ENCODE data around the gene DYNC2LI1.

Gene DYNC2LI1

GRCh38 chr2:43737855-43738254 lies 36.0 kb upstream of the DYNC2LI1 start:
- Histone ChIP-seq H3K9me3 (ENCODE audit: control insufficient read depth in 1 of 2, low read length in 2 of 2) (no peaks in the 10 kb centered on the region), H3K36me3 (ENCODE audit: control insufficient read depth in 1 of 2, insufficient read depth in 2 of 2, low read length in 2 of 2) (no peaks in the 10 kb centered on the region), H3K9ac (ENCODE audit: low read depth in 1 of 2, low read length in 2 of 2) (no peak overlapping the region), H3K27ac (ENCODE audit: low read depth, low read length) (no peak overlapping the region), H3K27me3 (ENCODE audit: control insufficient read depth in 1 of 2, insufficient read depth in 2 of 2, low read length in 2 of 2) (no peaks in the 10 kb centered on the region), H3K4me3 (ENCODE audit: low read depth in 1 of 2, low read length in 2 of 2) (no peak overlapping the region), H3K4me1 (ENCODE audit: control insufficient read depth in 1 of 2, insufficient read depth in 2 of 2, low read length in 2 of 2) (no peaks in the 10 kb centered on the region)

- Histone ChIP-seq H3K27me3 (ENCODE audit: control insufficient read depth in 1 of 2, insufficient read depth in 2 of 2, low read length in 2 of 2) (no peaks in the 10 kb centered on the region), H3K36me3 (ENCODE audit: control insufficient read depth in 1 of 2, insufficient read depth in 2 of 2, low read length in 2 of 2) (no peaks in the 10 kb centered on the region), H3K4me1 (ENCODE audit: control insufficient read depth in 1 of 2, insufficient read depth in 2 of 2, low read length in 2 of 2) (no peaks in the 10 kb centered on the region), H3K27ac (ENCODE audit: low read depth, low read length) (no peak overlapping the region), H3K9me3 (ENCODE audit: control insufficient read depth in 1 of 2, low read length in 2 of 2) (no peaks in the 10 kb centered on the region), H3K4me3 (ENCODE audit: low read depth in 1 of 2, low read length in 2 of 2) (no peak overlapping the region), H3K9ac (ENCODE audit: low read depth in 1 of 2, low read length in 2 of 2) (no peak overlapping the region)
These were observed 35.6 kb upstream of the DYNC2LI1 start for GRCh38 chr2:43738257-43738656.

- H3K9ac ChIP-seq (ENCODE audit: low read depth in 1 of 2, low read length in 2 of 2), result no peak overlapping the region
- no peak overlapping the region for H3K27ac ChIP-seq (ENCODE audit: low read depth, low read length)
- H3K9me3 ChIP-seq (ENCODE audit: control insufficient read depth in 1 of 2, low read length in 2 of 2), result no peaks in the 10 kb centered on the region
These were observed 30.1 kb upstream of the DYNC2LI1 start for GRCh38 chr2:43743706-43744105.

GRCh38 chr2:43745457-43745856 lies 28.4 kb upstream of the DYNC2LI1 start:
- Histone ChIP-seq H3K9ac (ENCODE audit: low read depth in 1 of 2, low read length in 2 of 2) (no peak overlapping the region), H3K27ac (ENCODE audit: low read depth, low read length) (no peak overlapping the region)

More at GRCh38 chr2:43743706-43744105, 30.1 kb upstream of the DYNC2LI1 start:
- Histone ChIP-seq H3K4me1 (ENCODE audit: control insufficient read depth in 1 of 2, insufficient read depth in 2 of 2, low read length in 2 of 2) (no peaks in the 10 kb centered on the region), H3K4me3 (ENCODE audit: low read depth in 1 of 2, low read length in 2 of 2) (no peak overlapping the region), H3K27me3 (ENCODE audit: control insufficient read depth in 1 of 2, insufficient read depth in 2 of 2, low read length in 2 of 2) (no peaks in the 10 kb centered on the region), H3K36me3 (ENCODE audit: control insufficient read depth in 1 of 2, insufficient read depth in 2 of 2, low read length in 2 of 2) (no peaks in the 10 kb centered on the region)

GRCh38 chr2:43748333-43748732 lies 25.5 kb upstream of the DYNC2LI1 start:
- Histone ChIP-seq H3K27ac (ENCODE audit: low read depth, low read length) (no peak overlapping the region), H3K9ac (ENCODE audit: low read depth in 1 of 2, low read length in 2 of 2) (no peak overlapping the region), H3K9me3 (ENCODE audit: control insufficient read depth in 1 of 2, low read length in 2 of 2) (no peaks in the 10 kb centered on the region), H3K4me3 (ENCODE audit: low read depth in 1 of 2, low read length in 2 of 2) (no peak overlapping the region), H3K4me1 (ENCODE audit: control insufficient read depth in 1 of 2, insufficient read depth in 2 of 2, low read length in 2 of 2) (no peaks in the 10 kb centered on the region), H3K36me3 (ENCODE audit: control insufficient read depth in 1 of 2, insufficient read depth in 2 of 2, low read length in 2 of 2) (no peaks in the 10 kb centered on the region), H3K27me3 (ENCODE audit: control insufficient read depth in 1 of 2, insufficient read depth in 2 of 2, low read length in 2 of 2) (no peaks in the 10 kb centered on the region)

More at GRCh38 chr2:43745457-43745856, 28.4 kb upstream of the DYNC2LI1 start:
- H3K9me3 ChIP-seq (ENCODE audit: control insufficient read depth in 1 of 2, low read length in 2 of 2), result no peaks in the 10 kb centered on the region
- H3K36me3 ChIP-seq (ENCODE audit: control insufficient read depth in 1 of 2, insufficient read depth in 2 of 2, low read length in 2 of 2), result no peaks in the 10 kb centered on the region
- H3K4me1 ChIP-seq (ENCODE audit: control insufficient read depth in 1 of 2, insufficient read depth in 2 of 2, low read length in 2 of 2), result no peaks in the 10 kb centered on the region
- no peak overlapping the region for H3K4me3 ChIP-seq (ENCODE audit: low read depth in 1 of 2, low read length in 2 of 2)
- H3K27me3 ChIP-seq (ENCODE audit: control insufficient read depth in 1 of 2, insufficient read depth in 2 of 2, low read length in 2 of 2), result no peaks in the 10 kb centered on the region

GRCh38 chr2:43749583-43749982 lies 24.3 kb upstream of the DYNC2LI1 start:
- Histone ChIP-seq H3K4me3 (ENCODE audit: low read depth in 1 of 2, low read length in 2 of 2) (no peak overlapping the region), H3K27ac (ENCODE audit: low read depth, low read length) (no peak overlapping the region), H3K9me3 (ENCODE audit: control insufficient read depth in 1 of 2, low read length in 2 of 2) (no peaks in the 10 kb centered on the region), H3K9ac (ENCODE audit: low read depth in 1 of 2, low read length in 2 of 2) (no peak overlapping the region), H3K27me3 (ENCODE audit: control insufficient read depth in 1 of 2, insufficient read depth in 2 of 2, low read length in 2 of 2) (no peaks in the 10 kb centered on the region), H3K4me1 (ENCODE audit: control insufficient read depth in 1 of 2, insufficient read depth in 2 of 2, low read length in 2 of 2) (no peaks in the 10 kb centered on the region), H3K36me3 (ENCODE audit: control insufficient read depth in 1 of 2, insufficient read depth in 2 of 2, low read length in 2 of 2) (no peaks in the 10 kb centered on the region)

GRCh38 chr2:43751476-43751990 lies 22.3 kb upstream of the DYNC2LI1 start:
- H3K9ac ChIP-seq (ENCODE audit: low read depth in 1 of 2, low read length in 2 of 2), result no peak overlapping the region
- no peaks in the 10 kb centered on the region for H3K9me3 ChIP-seq (ENCODE audit: control insufficient read depth in 1 of 2, low read length in 2 of 2)
- no peak overlapping the region for H3K27ac ChIP-seq (ENCODE audit: low read depth, low read length)
- H3K36me3 ChIP-seq (ENCODE audit: control insufficient read depth in 1 of 2, insufficient read depth in 2 of 2, low read length in 2 of 2), result no peaks in the 10 kb centered on the region
- H3K4me1 ChIP-seq (ENCODE audit: control insufficient read depth in 1 of 2, insufficient read depth in 2 of 2, low read length in 2 of 2), result no peaks in the 10 kb centered on the region
- H3K27me3 ChIP-seq (ENCODE audit: control insufficient read depth in 1 of 2, insufficient read depth in 2 of 2, low read length in 2 of 2), result no peaks in the 10 kb centered on the region
- H3K4me3 ChIP-seq (ENCODE audit: low read depth in 1 of 2, low read length in 2 of 2), result no peak overlapping the region

GRCh38 chr2:43752302-43752701 lies 21.5 kb upstream of the DYNC2LI1 start:
- Histone ChIP-seq H3K4me3 (ENCODE audit: low read depth in 1 of 2, low read length in 2 of 2) (no peak overlapping the region), H3K27ac (ENCODE audit: low read depth, low read length) (no peak overlapping the region), H3K9ac (ENCODE audit: low read depth in 1 of 2, low read length in 2 of 2) (no peak overlapping the region), H3K9me3 (ENCODE audit: control insufficient read depth in 1 of 2, low read length in 2 of 2) (no peaks in the 10 kb centered on the region), H3K27me3 (ENCODE audit: control insufficient read depth in 1 of 2, insufficient read depth in 2 of 2, low read length in 2 of 2) (no peaks in the 10 kb centered on the region), H3K4me1 (ENCODE audit: control insufficient read depth in 1 of 2, insufficient read depth in 2 of 2, low read length in 2 of 2) (no peaks in the 10 kb centered on the region), H3K36me3 (ENCODE audit: control insufficient read depth in 1 of 2, insufficient read depth in 2 of 2, low read length in 2 of 2) (no peaks in the 10 kb centered on the region)

- H3K9ac ChIP-seq (ENCODE audit: low read depth in 1 of 2, low read length in 2 of 2), result no peak overlapping the region
- H3K27me3 ChIP-seq (ENCODE audit: control insufficient read depth in 1 of 2, insufficient read depth in 2 of 2, low read length in 2 of 2), result no peaks in the 10 kb centered on the region
- no peaks in the 10 kb centered on the region for H3K9me3 ChIP-seq (ENCODE audit: control insufficient read depth in 1 of 2, low read length in 2 of 2)
- peaks cover 0 to 2% of the 10 kb centered on the region in 2 donors for H3K4me1 ChIP-seq (ENCODE audit: control insufficient read depth in 1 of 2, insufficient read depth in 2 of 2, low read length in 2 of 2)
- H3K36me3 ChIP-seq (ENCODE audit: control insufficient read depth in 1 of 2, insufficient read depth in 2 of 2, low read length in 2 of 2), result no peaks in the 10 kb centered on the region
- H3K27ac ChIP-seq (ENCODE audit: low read depth, low read length), result no peak overlapping the region
- H3K4me3 ChIP-seq (ENCODE audit: low read depth in 1 of 2, low read length in 2 of 2), result no peak overlapping the region
These were observed 19.7 kb upstream of the DYNC2LI1 start for GRCh38 chr2:43754180-43754579.

GRCh38 chr2:43758739-43759138 lies 15.1 kb upstream of the DYNC2LI1 start:
- no peaks in the 10 kb centered on the region for H3K36me3 ChIP-seq (ENCODE audit: control insufficient read depth in 1 of 2, insufficient read depth in 2 of 2, low read length in 2 of 2)
- H3K9me3 ChIP-seq (ENCODE audit: control insufficient read depth in 1 of 2, low read length in 2 of 2), result no peaks in the 10 kb centered on the region
- peaks cover 3 to 5% of the 10 kb centered on the region in 2 donors for H3K4me1 ChIP-seq (ENCODE audit: control insufficient read depth in 1 of 2, insufficient read depth in 2 of 2, low read length in 2 of 2)
- no peaks in the 10 kb centered on the region for H3K27me3 ChIP-seq (ENCODE audit: control insufficient read depth in 1 of 2, insufficient read depth in 2 of 2, low read length in 2 of 2)
- H3K9ac ChIP-seq (ENCODE audit: low read depth in 1 of 2, low read length in 2 of 2), result no peak overlapping the region
- H3K27ac ChIP-seq (ENCODE audit: low read depth, low read length), result no peak overlapping the region
- H3K4me3 ChIP-seq (ENCODE audit: low read depth in 1 of 2, low read length in 2 of 2), result no peak overlapping the region

GRCh38 chr2:43759195-43759594 lies 14.6 kb upstream of the DYNC2LI1 start:
- Histone ChIP-seq H3K36me3 (ENCODE audit: control insufficient read depth in 1 of 2, insufficient read depth in 2 of 2, low read length in 2 of 2) (no peaks in the 10 kb centered on the region), H3K4me1 (ENCODE audit: control insufficient read depth in 1 of 2, insufficient read depth in 2 of 2, low read length in 2 of 2) (peaks cover 4 to 6% of the 10 kb centered on the region in 2 donors), H3K27ac (ENCODE audit: low read depth, low read length) (no peak overlapping the region), H3K4me3 (ENCODE audit: low read depth in 1 of 2, low read length in 2 of 2) (no peak overlapping the region), H3K9me3 (ENCODE audit: control insufficient read depth in 1 of 2, low read length in 2 of 2) (no peaks in the 10 kb centered on the region), H3K9ac (ENCODE audit: low read depth in 1 of 2, low read length in 2 of 2) (no peak overlapping the region), H3K27me3 (ENCODE audit: control insufficient read depth in 1 of 2, insufficient read depth in 2 of 2, low read length in 2 of 2) (no peaks in the 10 kb centered on the region)

Measured in duodenal mucosa (tissue), 2 donors.